ENCODE results near the gene COMMD3. TPM values are rescaled to one million over a fixed set of nuclear protein-coding genes. Genes with fewer than 3 reads are reported as not detected.

COMMD3 gene
- polyA plus RNA-seq, 1 donor: 83.8 TPM

- no peak for DNase-seq
Measured at GRCh38 chr10:22365644-22366434, 49.7 kb downstream of the COMMD3 start.

DNA sequence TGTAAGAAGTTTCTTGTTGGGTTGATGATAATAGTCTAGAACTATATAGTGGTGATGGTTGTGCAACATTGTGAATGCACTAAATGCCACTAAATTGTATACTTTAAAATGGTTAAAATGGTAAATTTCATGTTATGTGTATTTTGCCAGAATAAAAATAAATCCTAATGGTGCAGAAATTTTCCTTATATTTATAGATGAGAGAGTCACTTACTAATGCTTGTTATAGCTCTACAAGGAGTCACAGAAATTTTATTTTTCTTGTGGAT lies 50.2 kb downstream of the COMMD3 start:
- DNase-seq: no peak

GRCh38 chr10:22366771-22367170 lies 50.6 kb downstream of the COMMD3 start:
- no peak for DNase-seq

DNA sequence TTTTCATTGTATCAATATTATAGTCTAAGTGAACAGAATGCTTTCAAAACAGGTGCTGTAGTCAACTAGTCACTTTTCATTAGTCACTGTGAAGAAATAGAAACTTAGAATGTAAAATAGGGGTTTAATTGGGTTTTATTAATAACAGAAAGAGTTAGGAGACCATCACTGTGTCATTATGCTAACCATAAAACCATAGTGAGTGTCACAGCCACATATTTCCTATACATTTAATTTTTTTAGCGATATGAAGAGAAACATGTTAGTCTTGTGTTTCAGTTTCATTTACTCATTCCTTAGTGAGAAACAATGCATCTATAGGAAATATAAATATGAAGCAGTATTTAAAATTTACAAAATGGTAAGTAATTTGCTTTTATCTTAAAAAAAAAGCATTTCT lies 51.3 kb downstream of the COMMD3 start:
- no peak for DNase-seq

GRCh38 chr10:22368402-22368801 lies 52.2 kb downstream of the COMMD3 start:
- DNase-seq: no peak

- DNase-seq: no peak
Measured at GRCh38 chr10:22368981-22369380, 52.8 kb downstream of the COMMD3 start.

DNA sequence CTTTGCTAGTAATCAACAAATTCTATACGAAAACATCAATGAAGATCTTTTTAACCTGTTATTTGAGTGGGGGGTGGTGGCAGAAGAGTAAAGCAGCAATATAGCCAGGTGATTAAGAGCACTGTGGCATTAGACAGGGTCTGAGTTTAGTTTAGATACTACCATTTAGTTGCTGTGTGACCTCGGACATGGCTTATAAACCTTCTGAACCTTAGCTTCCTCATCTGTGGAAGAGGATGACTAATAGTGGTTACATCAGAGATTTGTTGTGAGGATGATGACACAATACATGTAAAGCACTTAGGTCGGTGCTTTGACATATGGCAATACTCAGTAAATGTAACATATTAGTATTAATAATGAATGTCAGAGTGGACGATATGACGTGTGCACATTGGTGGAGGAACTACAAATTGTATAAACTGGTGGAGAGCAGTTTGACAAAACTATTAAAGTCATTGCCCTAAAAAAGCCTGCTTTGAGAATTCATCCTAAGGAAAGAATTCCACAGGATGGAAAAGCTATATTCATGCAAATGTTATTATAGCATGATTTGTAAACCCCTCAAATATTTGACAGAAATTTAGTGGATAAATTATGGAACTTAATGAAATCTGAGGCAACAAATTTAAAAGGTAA lies 53.4 kb downstream of the COMMD3 start:
- DNase-seq: no peak

Other genes starting within 250 kb of the COMMD3 start
- gene EBLN1, start 98.4 kb upstream of the COMMD3 start, polyA plus RNA-seq (ENCODE audit: insufficient read length): not detected
- 125 TPM for gene BMI1, start 4.7 kb downstream of the COMMD3 start, polyA plus RNA-seq (ENCODE audit: insufficient read length)
- gene SPAG6, start 29.1 kb downstream of the COMMD3 start, polyA plus RNA-seq (ENCODE audit: insufficient read length): 1.3 TPM